ENCODE data around the gene IGFBPL1. TPM values are rescaled to one million over a fixed set of nuclear protein-coding genes. Genes with fewer than 3 reads are reported as not detected.
A peak's percentile ranks its signal among the peaks of the same experiment; 100 is the strongest.

The IGFBPL1 gene
- total RNA-seq, 1 donor from 2014 or later = 26.6 TPM

GRCh38 chr9:38428062-38428461 is 3.8 kb upstream of the IGFBPL1 start:
- no peaks in the 10 kb centered on the region for H3K9me3 Mint-ChIP-seq
- Histone ChIP-seq H3F3A (ENCODE audit: low read depth) (peaks cover 16% of the 10 kb centered on the region), H4K20me1 (ENCODE audit: low read depth) (no peaks in the 10 kb centered on the region), H3K36me3 (no peaks in the 10 kb centered on the region), H3K9me3 (ENCODE audit: low read depth) (no peaks in the 10 kb centered on the region), H3K9ac (no peak overlapping the region), H3K4me3 (no peak overlapping the region), H3K27me3 (peaks cover 45% of the 10 kb centered on the region), H3K4me2 (no peak overlapping the region), H3K27ac (no peak overlapping the region), H3K4me1 (no peaks in the 10 kb centered on the region), H3K79me2 (ENCODE audit: low read depth) (no peaks in the 10 kb centered on the region), H2AFZ (replicated peaks) (no peak overlapping the region)
- peaks cover 5% of the 10 kb centered on the region for H3K27me3 Mint-ChIP-seq (ENCODE audit: insufficient read depth, low read depth)
- DNase-seq (ENCODE audit: low spot score) = no peak
- H3K4me3 Mint-ChIP-seq = no peak overlapping the region
- TF ChIP-seq EZH2 (IDR thresholded peaks at IDR 0.05) = no peak
- TF ChIP-seq EZH2phosphoT487 (IDR thresholded peaks at IDR 0.05) = no peak
- TF ChIP-seq CTCF (IDR thresholded peaks at IDR 0.05) = no peak
- H3K4me1 Mint-ChIP-seq = peaks cover 18% of the 10 kb centered on the region
- H3K36me3 Mint-ChIP-seq = peaks cover 2% of the 10 kb centered on the region
- no peak overlapping the region for H3K27ac Mint-ChIP-seq

GRCh38 chr9:38424918-38425317 is 664 bp upstream of the IGFBPL1 start:
- no peak overlapping the region for H3K27ac ChIP-seq
- Mint-ChIP-seq H3K4me3 (peak overlapping the region; percentile 84), H3K9me3 (no peaks in the 10 kb centered on the region), H3K27ac (peak overlapping the region; percentile 15), H3K27me3 (ENCODE audit: insufficient read depth, low read depth) (peaks cover 7% of the 10 kb centered on the region), H3K36me3 (peaks cover 2% of the 10 kb centered on the region), H3K4me1 (peaks cover 49% of the 10 kb centered on the region)
- H4K20me1 ChIP-seq (ENCODE audit: low read depth) = peaks cover 5% of the 10 kb centered on the region
- TF ChIP-seq CTCF (IDR thresholded peaks at IDR 0.05) = no peak
- TF ChIP-seq EZH2phosphoT487 (IDR thresholded peaks at IDR 0.05) = no peak
- no peak for TF ChIP-seq EZH2 (IDR thresholded peaks at IDR 0.05)
- H3F3A ChIP-seq (ENCODE audit: low read depth) = peaks cover 41% of the 10 kb centered on the region
- H3K4me1 ChIP-seq = peaks cover 21% of the 10 kb centered on the region
- no peaks in the 10 kb centered on the region for H3K9me3 ChIP-seq (ENCODE audit: low read depth)
- no peaks in the 10 kb centered on the region for H3K36me3 ChIP-seq
- no peak overlapping the region for H2AFZ ChIP-seq (replicated peaks)
- peak overlapping the region; percentile 78 for H3K4me2 ChIP-seq
- peak overlapping the region; percentile 44 for H3K4me3 ChIP-seq
- H3K79me2 ChIP-seq (ENCODE audit: low read depth) = no peaks in the 10 kb centered on the region
- H3K9ac ChIP-seq = no peak overlapping the region
- no peak for DNase-seq (ENCODE audit: low spot score)
- peaks cover 50% of the 10 kb centered on the region for H3K27me3 ChIP-seq

GRCh38 chr9:38423273-38423972 is 831 bp downstream of the IGFBPL1 start:
- TF ChIP-seq EZH2phosphoT487 (IDR thresholded peaks at IDR 0.05) = no peak
- TF ChIP-seq CTCF (IDR thresholded peaks at IDR 0.05) = no peak
- no peak for TF ChIP-seq EZH2 (IDR thresholded peaks at IDR 0.05)
- peaks cover 5% of the 10 kb centered on the region for H4K20me1 ChIP-seq (ENCODE audit: low read depth)
- no peak overlapping the region for H3K9ac ChIP-seq
- no peaks in the 10 kb centered on the region for H3K79me2 ChIP-seq (ENCODE audit: low read depth)
- H3F3A ChIP-seq (ENCODE audit: low read depth) = peaks cover 41% of the 10 kb centered on the region
- Mint-ChIP-seq H3K27ac (peak overlapping the region; percentile 26), H3K4me3 (peak overlapping the region; percentile 89), H3K4me1 (peaks cover 64% of the 10 kb centered on the region), H3K9me3 (no peaks in the 10 kb centered on the region), H3K27me3 (ENCODE audit: insufficient read depth, low read depth) (peaks cover 7% of the 10 kb centered on the region), H3K36me3 (peaks cover 2% of the 10 kb centered on the region)
- peak overlapping the region; percentile 92 for H2AFZ ChIP-seq (replicated peaks)
- no peak for DNase-seq (ENCODE audit: low spot score)
- H3K27me3 ChIP-seq = peaks cover 50% of the 10 kb centered on the region
- H3K4me2 ChIP-seq = peak overlapping the region; percentile 78
- H3K27ac ChIP-seq = no peak overlapping the region
- peak overlapping the region; percentile 44 for H3K4me3 ChIP-seq
- no peaks in the 10 kb centered on the region for H3K9me3 ChIP-seq (ENCODE audit: low read depth)
- H3K36me3 ChIP-seq = no peaks in the 10 kb centered on the region
- H3K4me1 ChIP-seq = peaks cover 33% of the 10 kb centered on the region

All from neural progenitor cell (in vitro differentiated cells).